HFF-Myc (cell line): ENCODE measurements around the gene PIN1.
A peak's percentile ranks its signal among the peaks of the same experiment; 100 is the strongest.

Source experiments
- DNase-seq: peaks from one replicate; pipeline ENCODE4 v3.0.0-alpha.2; 2011; ENCODE audit warnings: low read depth; ENCODE audit errors: extremely low read depth
- H3K4me3 ChIP-seq: replicated peaks from 2 replicates; pipeline ENCODE4 v1.5.1; 2011; ENCODE audit warnings: low read depth, mild to moderate bottlenecking, control low read depth, low read length
- CTCF ChIP-seq: IDR thresholded peaks from 2 replicates; pipeline ENCODE4 v1.5.1; 2012; ENCODE audit warnings: mild to moderate bottlenecking, low read depth, low read length, control low read depth; ENCODE audit errors: missing control alignments

PIN1 gene

DNA sequence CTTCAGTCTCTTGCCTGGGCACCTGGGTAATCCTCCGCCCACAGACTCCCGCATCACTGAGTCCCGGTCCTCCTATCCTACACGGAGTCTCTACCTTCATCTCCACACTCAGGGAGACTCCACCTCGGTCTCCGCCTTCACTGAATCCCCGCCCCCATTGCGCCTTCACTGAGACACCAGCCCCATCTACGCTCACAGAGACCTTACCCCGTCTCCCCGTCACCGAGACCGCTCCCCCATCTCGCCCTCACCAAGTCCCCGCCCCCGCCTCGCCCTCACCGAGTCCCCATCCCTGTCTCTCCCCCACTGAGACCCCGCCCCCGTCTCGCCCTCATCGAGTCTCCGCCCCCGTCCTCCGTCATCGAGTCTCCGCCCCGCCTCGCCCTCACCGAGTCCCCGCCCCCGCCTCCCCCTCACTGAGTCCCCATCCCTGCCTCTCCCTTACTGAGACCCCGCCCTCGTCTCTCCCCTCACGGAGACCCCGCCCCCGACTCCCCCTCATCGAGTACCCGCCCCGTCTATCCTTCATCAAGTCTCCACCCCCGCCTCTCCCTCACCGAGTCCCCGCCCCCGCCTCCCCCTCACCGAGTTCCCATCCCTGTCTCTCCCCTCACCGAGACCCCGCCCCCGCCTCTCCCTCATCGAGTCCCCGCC lies 43.4 kb upstream of the PIN1 start:
- TF ChIP-seq CTCF: no peak
- H3K4me3 ChIP-seq: peak overlapping the region; percentile 49
- peak; percentile 46 for DNase-seq

DNA sequence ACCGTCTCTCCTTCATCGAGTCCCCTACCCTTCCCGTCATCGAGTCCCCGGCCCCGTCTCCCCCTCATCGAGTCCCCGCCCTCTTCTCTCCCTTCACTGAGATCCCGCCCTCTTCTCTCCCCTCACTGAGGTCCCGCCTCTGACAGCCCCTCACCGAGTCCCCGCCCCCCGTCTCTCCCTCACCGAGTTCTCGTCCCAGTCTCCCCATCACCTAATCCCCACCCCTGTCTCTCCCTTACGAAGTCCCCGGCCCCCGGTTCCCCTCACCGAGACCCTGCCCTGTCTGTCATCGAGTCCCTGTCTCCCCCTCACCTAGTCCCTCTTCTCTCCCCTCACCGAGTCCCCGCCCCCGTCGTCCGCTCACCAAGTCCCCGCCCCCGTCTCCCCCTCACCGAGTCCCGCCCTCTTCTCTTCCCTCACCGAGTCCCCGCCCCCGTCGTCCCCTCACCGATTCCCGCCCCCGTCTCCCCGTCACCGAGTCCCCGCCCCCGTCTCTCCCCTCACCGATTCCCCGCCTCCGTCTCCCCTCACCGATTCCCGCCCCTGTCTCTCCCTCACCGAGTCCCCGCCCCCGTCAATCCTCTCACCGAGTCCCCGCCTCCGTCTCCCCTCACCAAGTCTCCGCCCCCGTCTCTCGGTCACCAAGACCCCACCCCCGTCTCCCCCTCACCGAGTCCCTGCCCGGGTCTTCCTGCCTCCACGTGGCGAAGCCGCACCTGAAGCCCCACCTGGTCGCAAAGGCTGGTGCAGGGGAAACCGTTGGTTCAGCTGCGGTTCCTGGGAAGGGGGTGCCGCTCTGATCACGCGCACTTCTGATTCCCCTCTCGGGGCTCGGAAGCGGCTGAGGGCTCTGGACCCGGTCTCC lies 42.7 kb upstream of the PIN1 start:
- DNase-seq: peak; percentile 40
- peak overlapping the region; percentile 49 for H3K4me3 ChIP-seq
- TF ChIP-seq CTCF: no peak

GRCh38 chr19:9793071-9793591 lies 42.0 kb upstream of the PIN1 start:
- no peak for TF ChIP-seq CTCF
- peak overlapping the region; percentile 49 for H3K4me3 ChIP-seq
- no peak for DNase-seq

DNA sequence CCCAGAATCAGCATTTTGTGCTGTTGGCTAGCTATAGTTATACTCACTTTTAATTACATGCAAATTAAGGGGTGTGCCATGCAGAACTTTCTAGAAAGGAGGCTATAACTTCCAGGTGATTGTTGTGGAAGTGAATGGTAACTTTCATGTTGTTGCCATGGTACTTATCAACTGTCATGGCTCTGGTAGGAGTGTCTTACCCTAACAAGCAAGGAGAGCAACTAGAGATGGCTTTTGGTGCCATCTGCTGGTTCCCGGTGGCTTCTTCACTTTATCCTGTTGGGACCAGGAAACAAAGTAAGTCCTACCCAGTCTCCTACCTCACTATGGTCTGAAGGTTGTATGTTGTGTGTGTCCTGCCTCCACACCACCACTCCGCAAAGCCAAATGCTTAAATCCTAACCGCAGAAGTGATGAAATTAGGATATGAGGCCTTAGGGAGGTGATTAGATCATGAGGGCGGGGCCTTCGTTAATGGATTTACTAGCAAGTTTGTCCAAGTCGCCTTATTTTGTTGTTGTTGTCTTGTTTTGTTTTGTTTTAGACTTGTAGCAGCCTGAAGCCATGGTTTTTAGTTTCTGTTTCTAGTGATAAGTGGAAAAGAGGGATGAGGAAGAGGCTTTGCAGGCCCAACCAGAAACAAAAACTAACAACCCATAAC lies 38.9 kb upstream of the PIN1 start:
- no peak overlapping the region for H3K4me3 ChIP-seq
- TF ChIP-seq CTCF: peak; percentile 87
- peak; percentile 81 for DNase-seq

GRCh38 chr19:9797871-9798270 lies 37.2 kb upstream of the PIN1 start:
- TF ChIP-seq CTCF: no peak
- H3K4me3 ChIP-seq: no peak overlapping the region
- DNase-seq: no peak

- no peak overlapping the region for H3K4me3 ChIP-seq
- no peak for TF ChIP-seq CTCF
- DNase-seq: no peak
Measured at GRCh38 chr19:9799162-9799561, 36.0 kb upstream of the PIN1 start.
